Activated naive CD8-positive, alpha-beta T cell treated with anti-CD3 and anti-CD28 coated beads, Interleukin-2, amount 10 ng/mL, durations not matched to agents 7 days and 5 days (primary cell): ENCODE measurements around the gene PPP1R9B. TPM values are rescaled to one million over a fixed set of nuclear protein-coding genes. Genes with fewer than 3 reads are reported as not detected.

Source experiments
- ATAC-seq: fragments of 150-1000 bp; cut with Tn5 transposase; one replicate; pipeline ENCODE4 v1.10.0; 2021; ENCODE audit warnings: low read depth, moderate library complexity
- POLR2A ChIA-PET: fragments of 350-600 bp; sonication (Branson Sonifier 250); formaldehyde crosslinking; loops from one replicate; lab custom pipeline; 2021; ENCODE audit warnings: antibody characterized with exemption; lab: Charles Lee
- DNase-seq: peaks from one replicate; pipeline ENCODE4 v3.0.0; 2021
- H3K27ac Mint-ChIP-seq: one replicate; pipeline ENCODE4 v1.8.0; 2022; ENCODE audit warnings: mild to moderate bottlenecking, mixed read lengths
- H3K27me3 Mint-ChIP-seq: one replicate; pipeline ENCODE4 v1.8.0; 2022; ENCODE audit warnings: mild to moderate bottlenecking, moderate library complexity, mixed read lengths
- H3K36me3 Mint-ChIP-seq: one replicate; pipeline ENCODE4 v1.8.0; 2021; ENCODE audit warnings: mild to moderate bottlenecking, mixed read lengths
- H3K4me1 Mint-ChIP-seq: one replicate; pipeline ENCODE4 v1.8.0; 2021; ENCODE audit warnings: mixed read lengths
- H3K4me3 Mint-ChIP-seq: one replicate; pipeline ENCODE4 v1.8.0; 2022; ENCODE audit warnings: mild to moderate bottlenecking, moderate library complexity, mixed read lengths
- H3K9me3 Mint-ChIP-seq: one replicate; pipeline ENCODE4 v1.8.0; 2021; ENCODE audit warnings: mixed read lengths
- total RNA-seq, 2 experiments: library from RNA; stranded (reverse); gene quantifications; one replicate each; pipeline ENCODE4 v1.2.3, GENCODE V29; 2021

The PPP1R9B gene
- total RNA-seq, 2 experiments from 2014 or later: 114 to 116 TPM

GRCh38 chr17:50144845-50145531 is 5.5 kb downstream of the PPP1R9B start:
- Mint-ChIP-seq H3K27me3 (no peaks in the 10 kb centered on the region), H3K27ac (peak overlapping the region; percentile 81), H3K4me3 (peak overlapping the region; percentile 72), H3K36me3 (peaks cover 46% of the 10 kb centered on the region), H3K9me3 (no peaks in the 10 kb centered on the region), H3K4me1 (peaks cover 64% of the 10 kb centered on the region)
- no peak for ATAC-seq
- POLR2A ChIA-PET: no interaction called here
- DNase-seq: no peak

GRCh38 chr17:50144355-50144754 is 6.1 kb downstream of the PPP1R9B start:
- POLR2A ChIA-PET: no interaction called here
- Mint-ChIP-seq H3K27me3 (no peaks in the 10 kb centered on the region), H3K36me3 (peaks cover 51% of the 10 kb centered on the region), H3K9me3 (no peaks in the 10 kb centered on the region), H3K4me3 (no peak overlapping the region), H3K4me1 (peaks cover 70% of the 10 kb centered on the region), H3K27ac (peak overlapping the region; percentile 81)
- ATAC-seq (no peak), DNase-seq (no peak)

GRCh38 chr17:50143461-50144176 is 6.9 kb downstream of the PPP1R9B start:
- DNase-seq: no peak
- Mint-ChIP-seq H3K36me3 (peaks cover 51% of the 10 kb centered on the region), H3K27ac (peak overlapping the region; percentile 81), H3K4me1 (peaks cover 70% of the 10 kb centered on the region), H3K9me3 (no peaks in the 10 kb centered on the region), H3K27me3 (no peaks in the 10 kb centered on the region), H3K4me3 (no peak overlapping the region)
- ATAC-seq: no peak
- POLR2A ChIA-PET: interaction anchor here (1.0 to 1.1 kb wide), 2 partner anchors 8 to 17 kb away, joined by 3 to 4 read pairs; no protein-coding TSS in a partner anchor

GRCh38 chr17:50141745-50142110 is 8.7 kb downstream of the PPP1R9B start:
- POLR2A ChIA-PET: interaction anchor here (2.8 to 3.5 kb wide), 3 partner anchors 7 to 20 kb away, joined by 14 to 27 read pairs (median 20); partner anchors contain the start of gene PPP1R9B
- peaks cover 66% of the 10 kb centered on the region for H3K4me1 Mint-ChIP-seq
- ATAC-seq (peak; percentile 33), DNase-seq (no peak)
- peak overlapping the region; percentile 89 for H3K27ac Mint-ChIP-seq
- peaks cover 56% of the 10 kb centered on the region for H3K36me3 Mint-ChIP-seq
- peak overlapping the region; percentile 76 for H3K4me3 Mint-ChIP-seq
- H3K27me3 Mint-ChIP-seq: no peaks in the 10 kb centered on the region
- H3K9me3 Mint-ChIP-seq: no peaks in the 10 kb centered on the region

- H3K36me3 Mint-ChIP-seq: peaks cover 61% of the 10 kb centered on the region
- ATAC-seq (no peak), DNase-seq (no peak)
- H3K9me3 Mint-ChIP-seq: no peaks in the 10 kb centered on the region
- H3K27ac Mint-ChIP-seq: peak overlapping the region; percentile 89
- POLR2A ChIA-PET: interaction anchor here (1.0 to 3.5 kb wide), 5 partner anchors 8 to 20 kb away, joined by 3 to 27 read pairs (median 14); partner anchors contain the start of genes PPP1R9B and SAMD14
- peaks cover 63% of the 10 kb centered on the region for H3K4me1 Mint-ChIP-seq
- H3K4me3 Mint-ChIP-seq: peak overlapping the region; percentile 76
- no peaks in the 10 kb centered on the region for H3K27me3 Mint-ChIP-seq
Observed at GRCh38 chr17:50141026-50141744, 9.3 kb downstream of the PPP1R9B start.

GRCh38 chr17:50139950-50140885 is 10.3 kb downstream of the PPP1R9B start:
- Mint-ChIP-seq H3K27me3 (no peaks in the 10 kb centered on the region), H3K9me3 (no peaks in the 10 kb centered on the region), H3K27ac (peak overlapping the region; percentile 89), H3K36me3 (peaks cover 53% of the 10 kb centered on the region), H3K4me1 (peaks cover 55% of the 10 kb centered on the region), H3K4me3 (peak overlapping the region; percentile 70)
- POLR2A ChIA-PET: interaction anchor here (1.0 to 3.5 kb wide), 5 partner anchors 8 to 21 kb away, joined by 3 to 27 read pairs (median 14); partner anchors contain the start of genes PPP1R9B and SAMD14
- DNase-seq (peak; percentile 87), ATAC-seq (peak; percentile 75)

GRCh38 chr17:50139185-50139783 is 11.2 kb downstream of the PPP1R9B start:
- peaks cover 49% of the 10 kb centered on the region for H3K4me1 Mint-ChIP-seq
- no peaks in the 10 kb centered on the region for H3K27me3 Mint-ChIP-seq
- no peaks in the 10 kb centered on the region for H3K9me3 Mint-ChIP-seq
- DNase-seq: no peak
- H3K4me3 Mint-ChIP-seq: no peak overlapping the region
- no peak for ATAC-seq
- POLR2A ChIA-PET: interaction anchor here (1.3 to 3.5 kb wide), 4 partner anchors 10 to 22 kb away, joined by 3 to 27 read pairs (median 17); partner anchors contain the start of gene PPP1R9B
- H3K36me3 Mint-ChIP-seq: peaks cover 51% of the 10 kb centered on the region
- H3K27ac Mint-ChIP-seq: peak overlapping the region; percentile 89

- POLR2A ChIA-PET: interaction anchor here (0.5 to 1.0 kb wide), 3 partner anchors 9 to 134 kb away, joined by 3 to 5 read pairs (median 4); no protein-coding TSS in a partner anchor
- Mint-ChIP-seq H3K36me3 (peaks cover 40% of the 10 kb centered on the region), H3K9me3 (no peaks in the 10 kb centered on the region), H3K27me3 (no peaks in the 10 kb centered on the region), H3K4me1 (peaks cover 35% of the 10 kb centered on the region), H3K27ac (no peak overlapping the region), H3K4me3 (no peak overlapping the region)
- ATAC-seq: no peak
- no peak for DNase-seq
Observed at GRCh38 chr17:50137042-50137441, 13.4 kb downstream of the PPP1R9B start.

GRCh38 chr17:50136096-50136687 is 14.3 kb downstream of the PPP1R9B start:
- Mint-ChIP-seq H3K9me3 (no peaks in the 10 kb centered on the region), H3K36me3 (peaks cover 35% of the 10 kb centered on the region), H3K27me3 (no peaks in the 10 kb centered on the region), H3K4me3 (no peak overlapping the region), H3K27ac (peak overlapping the region; percentile 17), H3K4me1 (peaks cover 31% of the 10 kb centered on the region)
- POLR2A ChIA-PET: interaction anchor here (1.0 kb wide), 1 partner anchor 10 kb away, joined by 4 read pairs; no protein-coding TSS in a partner anchor
- no peak for ATAC-seq
- no peak for DNase-seq

GRCh38 chr17:50135316-50136095 is 15.0 kb downstream of the PPP1R9B start:
- H3K36me3 Mint-ChIP-seq: peaks cover 30% of the 10 kb centered on the region
- H3K9me3 Mint-ChIP-seq: no peaks in the 10 kb centered on the region
- ATAC-seq (no peak), DNase-seq (no peak)
- POLR2A ChIA-PET: no interaction called here
- H3K27me3 Mint-ChIP-seq: peaks cover 3% of the 10 kb centered on the region
- no peak overlapping the region for H3K4me3 Mint-ChIP-seq
- H3K4me1 Mint-ChIP-seq: peaks cover 30% of the 10 kb centered on the region
- no peak overlapping the region for H3K27ac Mint-ChIP-seq
